ENCODE data around the gene ABCC4.

Gene ABCC4

GRCh38 chr13:95258619-95259194, 42.5 kb downstream of the ABCC4 start:
- no peak for TF ChIP-seq CTCF (IDR thresholded peaks at IDR 0.05; ENCODE audit: low read depth, low read length)
- H3K4me3 ChIP-seq (ENCODE audit: low read depth, low read length), result no peak overlapping the region
- in situ Hi-C loops (cut with HindIII; ENCODE audit: low sequenced_read_pairs), result no loop called here
- DNase-seq (ENCODE audit: low read depth, low spot score), result no peak

- in situ Hi-C loops (cut with HindIII; ENCODE audit: low sequenced_read_pairs), result no loop called here
- TF ChIP-seq CTCF (IDR thresholded peaks at IDR 0.05; ENCODE audit: low read depth, low read length), result no peak
- no peak overlapping the region for H3K4me3 ChIP-seq (ENCODE audit: low read depth, low read length)
- DNase-seq (ENCODE audit: low read depth, low spot score), result no peak
Measured at GRCh38 chr13:95258098-95258497, 43.2 kb downstream of the ABCC4 start.

GRCh38 chr13:95256091-95256490, 45.2 kb downstream of the ABCC4 start:
- peak; percentile 95 for DNase-seq (ENCODE audit: low read depth, low spot score)
- H3K4me3 ChIP-seq (ENCODE audit: low read depth, low read length), result no peak overlapping the region
- TF ChIP-seq CTCF (IDR thresholded peaks at IDR 0.05; ENCODE audit: low read depth, low read length), result no peak
- in situ Hi-C loops (cut with HindIII; ENCODE audit: low sequenced_read_pairs), result no loop called here

GRCh38 chr13:95255072-95255732, 46.0 kb downstream of the ABCC4 start:
- no peak overlapping the region for H3K4me3 ChIP-seq (ENCODE audit: low read depth, low read length)
- in situ Hi-C loops (cut with HindIII; ENCODE audit: low sequenced_read_pairs), result no loop called here
- DNase-seq (ENCODE audit: low read depth, low spot score), result no peak
- TF ChIP-seq CTCF (IDR thresholded peaks at IDR 0.05; ENCODE audit: low read depth, low read length), result no peak

- DNase-seq (ENCODE audit: low read depth, low spot score), result no peak
- no peak for TF ChIP-seq CTCF (IDR thresholded peaks at IDR 0.05; ENCODE audit: low read depth, low read length)
- no peak overlapping the region for H3K4me3 ChIP-seq (ENCODE audit: low read depth, low read length)
- in situ Hi-C loops (cut with HindIII; ENCODE audit: low sequenced_read_pairs), result no loop called here
Measured at GRCh38 chr13:95254339-95254738, 46.9 kb downstream of the ABCC4 start.

- in situ Hi-C loops (cut with HindIII; ENCODE audit: low sequenced_read_pairs), result no loop called here
- no peak for TF ChIP-seq CTCF (IDR thresholded peaks at IDR 0.05; ENCODE audit: low read depth, low read length)
- DNase-seq (ENCODE audit: low read depth, low spot score), result no peak
- H3K4me3 ChIP-seq (ENCODE audit: low read depth, low read length), result no peak overlapping the region
Measured at GRCh38 chr13:95253033-95253432, 48.2 kb downstream of the ABCC4 start.

Data from astrocyte of the spinal cord (primary cell).